Measurements from ENCODE around the gene PIGL.
"Not testable (repeated sequence)": the region's sequence is repeated elsewhere in the genome, so short reads cannot be mapped to it uniquely, and the experiment has no call there.

DNA sequence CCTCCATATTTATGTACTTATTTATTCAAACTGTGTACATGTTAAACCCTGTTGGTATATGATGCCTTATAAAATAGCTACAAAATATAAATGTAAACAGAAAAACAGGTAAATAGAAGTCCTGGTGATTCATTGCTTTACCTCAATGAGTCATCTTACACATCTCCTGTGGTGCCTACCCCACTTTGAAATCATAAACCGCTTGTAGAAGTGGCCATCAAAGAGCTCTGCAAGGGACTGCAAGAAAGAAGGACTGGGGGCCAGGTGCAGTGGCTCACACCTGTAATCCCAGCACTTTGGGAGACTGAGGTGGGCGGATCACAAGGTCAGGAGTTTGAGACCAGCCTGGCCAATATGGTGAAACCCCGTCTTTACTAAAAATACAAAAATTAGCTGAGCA, 79.1 kb downstream of the PIGL start:
- TF ChIP-seq, protein P1, sequence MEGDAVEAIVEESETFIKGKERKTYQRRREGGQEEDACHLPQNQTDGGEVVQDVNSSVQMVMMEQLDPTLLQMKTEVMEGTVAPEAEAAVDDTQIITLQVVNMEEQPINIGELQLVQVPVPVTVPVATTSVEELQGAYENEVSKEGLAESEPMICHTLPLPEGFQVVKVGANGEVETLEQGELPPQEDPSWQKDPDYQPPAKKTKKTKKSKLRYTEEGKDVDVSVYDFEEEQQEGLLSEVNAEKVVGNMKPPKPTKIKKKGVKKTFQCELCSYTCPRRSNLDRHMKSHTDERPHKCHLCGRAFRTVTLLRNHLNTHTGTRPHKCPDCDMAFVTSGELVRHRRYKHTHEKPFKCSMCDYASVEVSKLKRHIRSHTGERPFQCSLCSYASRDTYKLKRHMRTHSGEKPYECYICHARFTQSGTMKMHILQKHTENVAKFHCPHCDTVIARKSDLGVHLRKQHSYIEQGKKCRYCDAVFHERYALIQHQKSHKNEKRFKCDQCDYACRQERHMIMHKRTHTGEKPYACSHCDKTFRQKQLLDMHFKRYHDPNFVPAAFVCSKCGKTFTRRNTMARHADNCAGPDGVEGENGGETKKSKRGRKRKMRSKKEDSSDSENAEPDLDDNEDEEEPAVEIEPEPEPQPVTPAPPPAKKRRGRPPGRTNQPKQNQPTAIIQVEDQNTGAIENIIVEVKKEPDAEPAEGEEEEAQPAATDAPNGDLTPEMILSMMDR (IDR thresholded peaks at IDR 0.05), result not testable (repeated sequence)
- not testable (repeated sequence) for TF ChIP-seq EZH2 (IDR thresholded peaks at IDR 0.05; ENCODE audit: borderline replicate concordance, insufficient read depth, low read depth, low read length, poor library complexity, severe bottlenecking)

Measured in B cell (primary cell).